HG03378 (cell line): ENCODE data around the gene TUBB4B.

ENCODE experiments used
- ATAC-seq: cut with Tn5 transposase; IDR thresholded peaks from one replicate; pipeline ENCODE4 v1.9.1; 2021; ENCODE audit warnings: mild to moderate bottlenecking, moderate library complexity; ENCODE audit not compliant: unreplicated experiment

The TUBB4B gene

DNA sequence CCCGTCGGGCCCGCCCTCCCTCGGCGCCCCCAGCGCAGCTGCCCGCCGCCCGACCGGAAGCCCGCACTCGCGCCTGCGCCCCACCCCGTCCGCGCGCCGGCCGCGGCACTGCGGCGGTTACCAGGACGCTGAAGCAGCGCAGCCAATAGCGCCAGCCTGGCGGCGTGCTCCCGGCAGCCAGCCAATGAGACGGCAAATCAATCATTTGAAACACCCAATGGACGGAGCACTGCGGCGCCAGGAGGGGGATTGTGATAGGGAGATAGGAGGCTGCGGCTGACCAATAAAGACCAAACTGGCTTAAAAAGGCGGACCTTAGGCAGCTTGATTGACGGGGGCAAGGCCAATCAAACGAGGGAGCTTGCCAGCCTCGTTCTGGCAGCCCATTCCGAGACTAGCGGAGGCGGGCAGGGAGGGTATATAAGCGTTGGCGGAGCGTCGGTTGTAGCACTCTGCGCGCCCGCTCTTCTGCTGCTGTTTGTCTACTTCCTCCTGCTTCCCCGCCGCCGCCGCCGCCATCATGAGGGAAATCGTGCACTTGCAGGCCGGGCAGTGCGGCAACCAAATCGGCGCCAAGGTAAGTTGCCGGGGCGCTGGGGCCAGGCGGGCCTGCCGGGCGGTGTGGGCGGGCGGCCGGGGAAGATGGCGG lies at the start of gene TUBB4B:
TUBB4B (plus strand) TSS at position 447 of the 649 bp plus-strand sequence; CDS start at position 521, 74 bp downstream.
- ATAC-seq: peak; percentile 86

DNA sequence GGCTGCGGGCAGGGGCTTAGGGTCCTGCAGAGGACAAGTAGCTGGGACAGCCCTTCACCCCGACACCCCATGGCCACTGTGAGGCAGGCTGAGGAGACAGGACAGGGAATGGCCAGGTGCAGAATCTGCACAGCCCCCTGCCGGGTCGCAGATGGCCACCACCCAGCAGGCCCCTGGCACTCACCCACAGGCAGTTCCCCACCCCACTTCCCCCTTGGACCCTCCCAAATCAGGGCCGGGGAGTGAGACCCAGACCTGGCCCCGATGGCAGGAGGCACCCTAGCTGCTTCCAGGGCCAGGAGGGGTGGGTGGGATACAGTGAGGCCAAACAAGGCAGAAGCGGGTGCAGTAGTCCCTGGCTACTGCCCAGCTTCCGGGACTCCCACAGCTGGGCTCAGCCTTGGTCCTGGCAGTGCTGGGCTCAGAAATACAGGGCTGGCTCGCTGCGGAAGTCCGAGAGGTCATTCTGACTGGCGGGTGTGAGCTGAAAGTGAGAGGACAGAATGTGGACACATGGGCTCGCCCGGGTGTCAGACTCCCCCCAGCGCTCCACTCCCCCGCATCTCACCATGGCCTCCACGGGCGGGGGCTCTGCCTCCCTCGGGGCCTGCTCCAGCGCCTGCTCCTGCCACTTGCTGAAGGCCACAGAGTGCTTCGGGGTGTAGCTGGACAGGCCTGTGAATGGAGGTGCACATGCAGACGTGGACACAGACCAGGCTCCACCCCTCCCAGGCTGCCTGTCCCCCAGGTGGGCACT lies 49.2 kb upstream of the TUBB4B start:
- ATAC-seq: no peak

DNA sequence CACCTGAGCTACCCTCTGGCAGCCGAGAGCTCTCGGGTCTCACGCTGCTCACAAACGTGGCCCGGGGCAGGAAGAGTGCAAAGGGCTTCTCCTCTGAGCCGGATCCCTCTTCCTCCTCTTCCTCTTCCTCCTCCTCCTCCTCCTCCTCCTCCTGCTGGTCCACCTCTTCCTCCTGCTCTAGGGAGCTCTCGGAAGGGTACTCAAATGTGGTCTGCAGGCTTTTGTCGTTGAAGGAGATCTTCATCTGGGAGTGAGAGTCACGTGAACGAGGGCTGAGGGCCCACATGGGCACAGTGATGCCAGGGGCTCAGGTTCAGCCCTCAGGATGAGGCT lies 48.7 kb upstream of the TUBB4B start:
- ATAC-seq: no peak

DNA sequence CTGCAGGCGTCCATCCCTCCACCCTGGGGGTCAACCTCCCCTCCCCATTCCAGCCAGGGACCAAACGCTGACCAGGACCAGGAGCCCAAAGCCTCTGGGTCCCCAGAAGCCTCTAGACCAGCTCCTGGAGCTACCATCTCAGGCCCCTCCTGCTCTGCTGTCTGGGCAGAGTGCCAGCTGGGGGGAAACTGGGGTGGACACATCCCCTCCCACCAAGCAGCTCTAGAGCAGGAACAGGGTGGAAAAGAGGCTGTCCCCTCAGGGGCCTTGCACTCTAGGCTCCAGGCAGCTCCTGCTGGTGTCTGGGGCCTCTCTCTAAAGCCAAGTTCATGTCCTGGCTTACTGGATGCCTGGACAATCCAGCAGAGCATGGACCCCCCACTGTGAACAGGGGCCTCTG lies 48.2 kb upstream of the TUBB4B start:
- no peak for ATAC-seq

DNA sequence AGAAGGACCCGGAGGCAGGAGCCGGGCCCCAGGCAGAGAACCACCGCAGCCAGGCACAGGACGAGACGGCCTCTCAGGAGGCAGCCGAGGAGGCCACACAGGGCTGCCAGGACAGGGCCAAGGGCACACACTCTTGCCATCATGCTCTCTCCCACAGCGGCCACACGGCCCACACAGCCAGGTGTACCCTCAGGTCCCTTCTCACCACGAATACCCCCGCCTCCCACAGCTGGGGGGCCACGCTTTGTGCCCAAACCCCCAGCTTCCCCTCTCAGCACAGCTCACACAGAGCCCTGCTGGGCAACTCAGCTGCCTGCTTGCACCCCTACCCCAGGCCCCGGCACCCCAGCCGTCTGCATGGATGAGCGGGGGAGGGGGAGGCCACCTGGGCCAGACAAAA lies 47.3 kb upstream of the TUBB4B start:
- ATAC-seq: no peak

DNA sequence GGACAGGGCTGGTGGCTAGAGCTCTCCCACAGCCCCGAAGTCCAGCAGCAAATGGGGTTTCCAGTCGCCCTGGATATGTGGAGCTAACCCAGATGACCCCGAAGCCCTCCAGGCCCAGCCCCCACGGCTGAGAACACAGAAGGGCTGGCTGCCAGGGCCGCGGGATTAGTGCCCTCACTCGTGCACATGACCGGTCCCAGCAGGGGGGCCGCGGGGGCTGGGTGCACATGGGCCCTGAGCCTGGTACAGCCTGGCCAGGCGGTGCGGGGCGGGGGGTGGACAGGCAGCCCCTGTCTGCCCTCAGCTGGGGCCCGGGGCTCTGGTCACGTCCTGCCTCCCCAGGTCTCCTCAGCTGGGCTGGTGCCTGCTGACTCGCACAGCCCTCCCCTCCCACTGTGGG lies 46.7 kb upstream of the TUBB4B start:
- ATAC-seq: no peak

DNA sequence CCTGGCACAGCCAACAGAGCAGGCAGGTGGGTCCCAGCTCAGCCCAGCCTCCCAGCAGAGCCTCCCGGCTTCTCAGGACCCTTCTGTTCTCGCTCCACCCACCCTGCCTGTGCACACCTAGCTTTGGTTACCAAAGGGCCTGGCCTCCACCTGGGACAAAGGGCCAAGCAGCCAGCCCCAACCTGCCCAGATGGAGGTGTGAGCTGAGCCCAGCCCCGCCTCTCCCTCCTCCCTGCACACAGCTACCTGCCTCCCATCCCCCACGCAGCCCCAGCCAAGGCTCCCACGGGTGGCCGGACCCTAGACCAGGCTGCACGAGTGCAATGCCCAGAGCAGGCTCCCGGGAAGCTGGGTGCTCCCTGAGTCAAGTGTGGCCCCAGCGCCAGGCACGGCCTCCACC lies 46.2 kb upstream of the TUBB4B start:
- ATAC-seq: no peak

DNA sequence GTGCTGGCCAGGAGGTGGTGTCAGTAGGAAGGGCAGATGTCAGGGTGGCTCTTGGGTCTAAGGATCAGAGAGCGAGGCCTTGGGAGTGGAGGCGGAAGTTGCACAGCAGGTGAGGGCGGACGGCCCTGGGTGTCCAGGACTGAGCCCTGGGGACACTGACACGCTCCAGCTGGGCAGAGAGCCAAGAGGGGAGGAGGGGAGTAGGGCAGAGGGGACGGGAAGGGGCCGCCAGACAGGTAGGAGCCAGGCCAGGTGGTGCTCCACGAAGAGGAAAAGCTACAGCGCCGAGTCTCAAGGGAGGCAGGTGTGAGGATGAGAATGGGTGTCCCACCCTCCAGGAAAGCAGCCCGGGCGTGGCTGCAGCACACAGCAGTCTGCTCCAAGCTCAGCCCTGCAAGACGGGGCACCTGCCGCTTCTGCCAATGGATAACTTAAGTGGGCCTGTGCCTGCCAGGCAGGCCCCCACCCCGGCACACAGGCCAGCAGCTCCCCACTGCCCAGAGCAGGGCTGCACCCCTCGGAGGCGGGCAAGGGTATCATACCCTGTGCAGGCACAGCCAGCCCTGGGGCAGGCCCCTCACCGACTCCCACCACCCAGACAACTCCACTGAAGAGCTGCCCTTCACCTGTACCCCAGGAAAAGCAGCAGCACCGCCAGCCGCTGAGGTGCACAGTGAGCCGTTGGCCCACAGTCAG lies 45.4 kb upstream of the TUBB4B start:
- ATAC-seq: no peak

DNA sequence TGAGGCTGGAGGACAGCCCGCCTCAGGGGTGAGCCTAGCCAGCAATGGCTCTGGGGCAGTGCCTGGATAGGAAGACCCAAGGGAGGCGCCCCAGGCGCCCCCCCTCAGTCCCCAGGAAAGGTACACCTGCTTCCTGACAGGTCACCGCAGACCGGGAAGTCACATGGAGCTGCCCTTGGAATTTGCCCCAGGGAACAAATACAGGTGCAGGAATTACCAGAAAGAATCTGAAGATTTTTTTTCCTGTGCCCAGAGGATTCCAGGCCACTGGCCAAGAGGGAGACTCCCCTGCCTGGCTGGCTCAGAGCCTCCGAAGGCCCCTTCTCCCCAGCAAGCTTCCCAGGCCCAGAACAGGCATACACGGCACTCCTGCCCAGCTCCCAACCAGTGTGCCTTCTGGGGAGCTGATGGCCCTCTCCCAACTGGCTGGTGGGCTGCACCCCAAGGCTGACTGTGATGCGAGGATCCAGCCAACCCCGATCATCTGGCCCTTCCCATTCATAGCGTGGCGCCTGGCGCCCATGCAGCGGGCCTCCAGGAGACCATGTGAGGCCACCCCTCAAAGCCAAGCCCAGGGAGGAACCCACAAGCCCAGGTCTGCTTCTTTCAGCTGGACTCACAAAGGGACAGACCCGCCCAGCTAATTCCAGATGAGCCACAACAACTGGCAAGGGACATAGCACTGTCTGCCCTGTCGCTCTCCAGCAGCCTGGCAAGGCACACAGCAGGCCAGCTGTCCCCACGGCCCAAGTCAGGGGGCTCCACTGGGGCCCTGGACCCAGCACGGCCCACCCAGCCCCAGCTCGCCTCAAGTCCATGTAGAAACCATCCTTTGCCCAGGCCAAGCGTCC lies 42.8 kb upstream of the TUBB4B start:
- no peak for ATAC-seq

GRCh38 chr9:137198902-137199283 lies 42.2 kb upstream of the TUBB4B start:
- no peak for ATAC-seq

- ATAC-seq: no peak
These were observed 41.5 kb upstream of the TUBB4B start for GRCh38 chr9:137199411-137200121.

DNA sequence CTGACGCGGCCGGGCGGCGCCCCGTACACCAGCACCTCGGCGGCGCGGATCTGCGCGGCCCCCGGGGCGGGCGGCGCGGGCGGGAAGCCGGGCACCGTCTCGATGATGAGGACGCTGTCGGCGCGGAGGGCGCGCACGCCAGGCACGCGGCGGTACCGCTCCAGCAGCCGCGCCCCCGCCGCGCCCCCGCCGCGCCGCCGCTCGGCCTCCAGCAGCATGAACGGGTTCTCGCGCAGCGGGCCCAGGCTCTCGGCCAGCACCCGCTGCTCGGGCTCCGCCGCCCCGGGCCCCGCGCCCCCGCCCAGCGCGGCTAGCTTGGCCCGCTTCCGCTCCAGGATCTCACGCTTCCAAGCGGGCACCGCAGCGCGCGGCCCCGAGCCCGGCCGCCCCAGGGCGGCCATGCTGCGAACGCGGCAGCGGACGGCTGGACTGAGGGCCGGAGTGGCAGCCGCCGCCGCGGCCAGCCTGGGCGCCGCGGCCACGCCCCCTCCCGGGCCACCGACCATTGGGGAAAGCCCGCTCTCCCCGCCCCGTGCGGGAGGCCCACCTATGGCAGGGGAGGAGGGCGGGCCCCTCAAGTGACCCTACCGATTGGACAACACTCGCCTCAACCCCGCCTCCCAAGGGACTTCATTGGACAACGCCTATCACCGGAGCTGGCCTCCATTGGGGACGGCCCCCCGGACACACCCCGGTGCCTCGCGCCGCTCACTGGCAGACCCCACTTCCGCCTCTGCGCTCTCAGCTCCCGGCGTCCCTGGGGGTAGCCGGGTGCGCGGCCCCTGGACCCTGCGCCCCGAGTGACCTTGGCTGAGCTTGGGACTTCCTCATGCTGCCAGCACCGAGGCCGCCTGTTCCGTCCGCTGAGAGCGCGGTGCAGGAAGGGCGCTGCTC lies 40.5 kb upstream of the TUBB4B start, which contains the start of gene TPRN:
TPRN (minus strand) TSS at position 431 of the 894 bp plus-strand sequence; CDS start at position 401, 30 bp downstream.
- ATAC-seq: peak; percentile 82

- ATAC-seq: no peak
These were observed 39.8 kb upstream of the TUBB4B start for GRCh38 chr9:137201205-137201868.

GRCh38 chr9:137202966-137203365 lies 38.1 kb upstream of the TUBB4B start:
- ATAC-seq: no peak

DNA sequence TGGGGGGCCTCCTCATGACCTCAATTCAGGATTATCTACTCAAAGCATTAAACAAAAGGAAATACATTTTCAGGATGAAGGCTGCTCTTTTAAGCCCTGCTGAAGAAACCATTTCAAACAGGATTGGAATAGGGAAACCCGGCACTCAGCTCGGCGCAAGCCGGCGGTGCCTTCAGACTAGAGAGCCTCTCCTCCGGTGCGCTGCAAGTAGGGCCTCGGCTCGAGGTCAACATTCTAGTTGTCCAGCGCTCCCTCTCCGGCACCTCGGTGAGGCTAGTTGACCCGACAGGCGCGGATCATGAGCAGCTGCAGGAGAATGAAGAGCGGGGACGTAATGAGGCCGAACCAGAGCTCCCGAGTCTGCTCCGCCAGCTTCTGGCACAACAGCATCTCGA lies 36.4 kb upstream of the TUBB4B start:
- no peak for ATAC-seq

- ATAC-seq: no peak
These were observed 35.7 kb upstream of the TUBB4B start, which contains the start of the genes NDOR1 and TMEM203 for GRCh38 chr9:137205126-137206069. Gene NDOR1 (plus strand): TSS chr9:137205700. CDS start chr9:137205778, 78 bp downstream. Gene TMEM203 (minus strand): TSS chr9:137205648. CDS start chr9:137205414, 234 bp downstream.

GRCh38 chr9:137206602-137207001 lies 34.5 kb upstream of the TUBB4B start:
- ATAC-seq: no peak

- no peak for ATAC-seq
These were observed 29.6 kb upstream of the TUBB4B start for GRCh38 chr9:137211532-137211931.
